ENCODE measurements around the gene MAPK13.

- TF ChIP-seq CTCF (conservative IDR thresholded peaks at IDR 0.05): peak; percentile 97
- TF ChIP-seq EZH2 (IDR thresholded peaks at IDR 0.05; ENCODE audit: low read depth): no peak
These were observed 35.4 kb upstream of the MAPK13 start for GRCh38 chr6:36094753-36095496.

Data from PC-9 (cell line).